ENCODE results near the gene ATXN7L1.

DNA sequence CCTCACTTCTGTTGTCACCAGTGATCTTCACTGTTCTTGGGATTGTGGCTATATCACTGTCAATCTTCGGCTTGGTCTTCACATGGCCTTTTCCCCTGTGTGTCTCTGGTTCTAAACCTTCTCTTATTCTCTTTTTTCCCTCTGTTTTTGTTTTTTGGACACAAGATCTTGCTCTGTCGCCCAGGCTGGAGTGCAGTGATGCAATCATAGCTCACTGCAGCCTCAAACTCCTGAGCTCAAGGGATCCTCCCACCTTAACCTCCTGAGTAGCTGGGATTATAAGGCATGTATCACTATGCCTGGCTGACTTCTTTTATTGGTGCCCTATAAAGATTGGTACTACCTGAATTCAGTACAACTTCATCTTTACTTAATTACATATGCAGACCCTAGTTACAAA, 151.7 kb downstream of the ATXN7L1 start:
- TF ChIP-seq CREB1 (IDR thresholded peaks at IDR 0.05; ENCODE audit: low read depth) (no peak), YY1 (IDR thresholded peaks at IDR 0.05; ENCODE audit: low read depth) (no peak)
- TF ChIP-seq, protein P1, sequence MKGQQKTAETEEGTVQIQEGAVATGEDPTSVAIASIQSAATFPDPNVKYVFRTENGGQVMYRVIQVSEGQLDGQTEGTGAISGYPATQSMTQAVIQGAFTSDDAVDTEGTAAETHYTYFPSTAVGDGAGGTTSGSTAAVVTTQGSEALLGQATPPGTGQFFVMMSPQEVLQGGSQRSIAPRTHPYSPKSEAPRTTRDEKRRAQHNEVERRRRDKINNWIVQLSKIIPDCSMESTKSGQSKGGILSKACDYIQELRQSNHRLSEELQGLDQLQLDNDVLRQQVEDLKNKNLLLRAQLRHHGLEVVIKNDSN (IDR thresholded peaks at IDR 0.05), result no peak
- TF ChIP-seq, protein P2, sequence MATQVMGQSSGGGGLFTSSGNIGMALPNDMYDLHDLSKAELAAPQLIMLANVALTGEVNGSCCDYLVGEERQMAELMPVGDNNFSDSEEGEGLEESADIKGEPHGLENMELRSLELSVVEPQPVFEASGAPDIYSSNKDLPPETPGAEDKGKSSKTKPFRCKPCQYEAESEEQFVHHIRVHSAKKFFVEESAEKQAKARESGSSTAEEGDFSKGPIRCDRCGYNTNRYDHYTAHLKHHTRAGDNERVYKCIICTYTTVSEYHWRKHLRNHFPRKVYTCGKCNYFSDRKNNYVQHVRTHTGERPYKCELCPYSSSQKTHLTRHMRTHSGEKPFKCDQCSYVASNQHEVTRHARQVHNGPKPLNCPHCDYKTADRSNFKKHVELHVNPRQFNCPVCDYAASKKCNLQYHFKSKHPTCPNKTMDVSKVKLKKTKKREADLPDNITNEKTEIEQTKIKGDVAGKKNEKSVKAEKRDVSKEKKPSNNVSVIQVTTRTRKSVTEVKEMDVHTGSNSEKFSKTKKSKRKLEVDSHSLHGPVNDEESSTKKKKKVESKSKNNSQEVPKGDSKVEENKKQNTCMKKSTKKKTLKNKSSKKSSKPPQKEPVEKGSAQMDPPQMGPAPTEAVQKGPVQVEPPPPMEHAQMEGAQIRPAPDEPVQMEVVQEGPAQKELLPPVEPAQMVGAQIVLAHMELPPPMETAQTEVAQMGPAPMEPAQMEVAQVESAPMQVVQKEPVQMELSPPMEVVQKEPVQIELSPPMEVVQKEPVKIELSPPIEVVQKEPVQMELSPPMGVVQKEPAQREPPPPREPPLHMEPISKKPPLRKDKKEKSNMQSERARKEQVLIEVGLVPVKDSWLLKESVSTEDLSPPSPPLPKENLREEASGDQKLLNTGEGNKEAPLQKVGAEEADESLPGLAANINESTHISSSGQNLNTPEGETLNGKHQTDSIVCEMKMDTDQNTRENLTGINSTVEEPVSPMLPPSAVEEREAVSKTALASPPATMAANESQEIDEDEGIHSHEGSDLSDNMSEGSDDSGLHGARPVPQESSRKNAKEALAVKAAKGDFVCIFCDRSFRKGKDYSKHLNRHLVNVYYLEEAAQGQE (IDR thresholded peaks at IDR 0.05; ENCODE audit: low read depth), result no peak

All from Ishikawa (cell line).